AG04450 (cell line): ENCODE data around the gene ZNF76. TPM values are rescaled to one million over a fixed set of nuclear protein-coding genes. Genes with fewer than 3 reads are reported as not detected.
A peak's percentile ranks its signal among the peaks of the same experiment; 100 is the strongest.

Source experiments
- CTCF ChIA-PET: fragments of 300-600, 350-600 bp; formaldehyde crosslinking; extraction: SDS; loops from one replicate; lab custom pipeline; 2022; ENCODE audit warnings: antibody characterized with exemption, inconsistent platforms; lab: Charles Lee
- POLR2A ChIA-PET: fragments of 350-600 bp; formaldehyde crosslinking; extraction: SDS; loops from one replicate; lab custom pipeline; 2021; ENCODE audit warnings: antibody characterized with exemption, inconsistent platforms; lab: Yijun Ruan, JAX
- DNase-seq: peaks from one replicate; pipeline ENCODE4 v3.0.0-alpha.2; 2011; ENCODE audit warnings: low read depth, low spot score
- H3K27ac ChIP-seq: one replicate; pipeline ENCODE4 v1.5.1; 2012; ENCODE audit warnings: low read depth, low read length, control low read depth
- H3K27me3 ChIP-seq: one replicate; pipeline ENCODE4 v1.6.0; 2012; ENCODE audit warnings: low read length; ENCODE audit not compliant: control insufficient read depth, insufficient read depth
- H3K4me3 ChIP-seq: 2 replicates; pipeline ENCODE4 v1.5.1; 2011; ENCODE audit warnings: mild to moderate bottlenecking, low read depth, low read length, control low read depth
- H3K9me3 ChIP-seq: 2 replicates; pipeline ENCODE4 v1.5.1; 2012; ENCODE audit warnings: low read length; ENCODE audit not compliant: control insufficient read depth, insufficient read depth
- polyA plus RNA-seq: library from polyadenylated mRNA; depleted of rRNA; stranded (reverse); fragments of >200 nt; gene quantifications from 2 replicates; pipeline ENCODE4 v1.2.3, GENCODE V29; 2011
- TF ChIP-seq, protein P1 (sequence below): IDR thresholded peaks from 2 replicates; pipeline ENCODE4 v1.5.1; 2011; ENCODE audit warnings: low read depth, low read length, control low read depth, inconsistent platforms

The ZNF76 gene
- polyA plus RNA-seq, 1 experiment: 10.2 TPM

DNA sequence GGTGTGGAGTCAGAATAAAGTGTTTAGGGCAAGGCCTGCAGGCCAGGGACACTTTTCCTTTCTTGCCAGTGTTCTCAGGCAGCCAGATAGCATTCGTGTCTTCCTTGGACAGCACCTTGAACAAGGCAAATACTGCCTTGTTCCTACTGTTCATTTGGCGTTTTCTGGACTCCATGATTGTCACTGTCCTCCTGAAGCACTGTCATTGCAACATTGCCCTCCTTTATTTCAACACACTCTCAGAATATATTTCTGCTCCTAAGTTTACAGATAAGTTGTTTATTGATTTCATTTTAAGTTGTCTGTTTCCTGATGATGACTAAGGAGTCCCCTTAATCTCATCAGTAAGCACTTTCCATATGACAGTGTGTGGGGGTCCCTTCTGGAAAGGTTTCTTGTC is 22.9 kb downstream of the ZNF76 start:
- ChIA-PET POLR2A (no interaction called here), CTCF (interaction anchor here (0.6 to 0.8 kb wide), 2 partner anchors 46 to 1118 kb away, joined by 3 to 5 read pairs; no protein-coding TSS in a partner anchor)
- Histone ChIP-seq H3K27me3 (no peaks in the 10 kb centered on the region), H3K9me3 (no peaks in the 10 kb centered on the region), H3K4me3 (no peak overlapping the region), H3K27ac (no peak overlapping the region)
- no peak for DNase-seq
- TF ChIP-seq, protein P1, sequence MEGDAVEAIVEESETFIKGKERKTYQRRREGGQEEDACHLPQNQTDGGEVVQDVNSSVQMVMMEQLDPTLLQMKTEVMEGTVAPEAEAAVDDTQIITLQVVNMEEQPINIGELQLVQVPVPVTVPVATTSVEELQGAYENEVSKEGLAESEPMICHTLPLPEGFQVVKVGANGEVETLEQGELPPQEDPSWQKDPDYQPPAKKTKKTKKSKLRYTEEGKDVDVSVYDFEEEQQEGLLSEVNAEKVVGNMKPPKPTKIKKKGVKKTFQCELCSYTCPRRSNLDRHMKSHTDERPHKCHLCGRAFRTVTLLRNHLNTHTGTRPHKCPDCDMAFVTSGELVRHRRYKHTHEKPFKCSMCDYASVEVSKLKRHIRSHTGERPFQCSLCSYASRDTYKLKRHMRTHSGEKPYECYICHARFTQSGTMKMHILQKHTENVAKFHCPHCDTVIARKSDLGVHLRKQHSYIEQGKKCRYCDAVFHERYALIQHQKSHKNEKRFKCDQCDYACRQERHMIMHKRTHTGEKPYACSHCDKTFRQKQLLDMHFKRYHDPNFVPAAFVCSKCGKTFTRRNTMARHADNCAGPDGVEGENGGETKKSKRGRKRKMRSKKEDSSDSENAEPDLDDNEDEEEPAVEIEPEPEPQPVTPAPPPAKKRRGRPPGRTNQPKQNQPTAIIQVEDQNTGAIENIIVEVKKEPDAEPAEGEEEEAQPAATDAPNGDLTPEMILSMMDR: no peak

DNA sequence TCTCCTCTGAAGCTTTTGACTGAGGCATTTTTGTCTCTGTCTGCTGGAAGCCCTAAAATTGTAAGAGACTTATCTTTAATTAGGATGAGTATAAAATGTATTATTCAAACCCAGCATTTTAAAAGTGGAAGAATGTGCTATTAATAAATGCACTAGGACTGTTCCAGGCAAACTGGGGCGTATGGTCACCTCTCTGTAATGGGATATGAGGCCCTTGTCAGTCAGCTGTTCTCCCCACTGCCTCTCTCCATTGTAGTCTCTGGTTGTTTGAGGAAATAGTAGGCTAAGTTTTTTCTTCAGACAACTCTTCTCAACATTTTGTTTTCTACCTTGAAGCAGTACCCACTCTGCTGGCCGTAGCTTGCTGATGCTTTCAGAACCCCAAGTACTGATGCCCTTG is 23.8 kb downstream of the ZNF76 start:
- ChIA-PET POLR2A (no interaction called here), CTCF (interaction anchor here (0.8 kb wide), 1 partner anchor 45 kb away, joined by 5 read pairs; no protein-coding TSS in a partner anchor)
- no peaks in the 10 kb centered on the region for H3K9me3 ChIP-seq
- DNase-seq: no peak
- no peak overlapping the region for H3K27ac ChIP-seq
- no peaks in the 10 kb centered on the region for H3K27me3 ChIP-seq
- no peak overlapping the region for H3K4me3 ChIP-seq
- TF ChIP-seq, protein P1: no peak

DNA sequence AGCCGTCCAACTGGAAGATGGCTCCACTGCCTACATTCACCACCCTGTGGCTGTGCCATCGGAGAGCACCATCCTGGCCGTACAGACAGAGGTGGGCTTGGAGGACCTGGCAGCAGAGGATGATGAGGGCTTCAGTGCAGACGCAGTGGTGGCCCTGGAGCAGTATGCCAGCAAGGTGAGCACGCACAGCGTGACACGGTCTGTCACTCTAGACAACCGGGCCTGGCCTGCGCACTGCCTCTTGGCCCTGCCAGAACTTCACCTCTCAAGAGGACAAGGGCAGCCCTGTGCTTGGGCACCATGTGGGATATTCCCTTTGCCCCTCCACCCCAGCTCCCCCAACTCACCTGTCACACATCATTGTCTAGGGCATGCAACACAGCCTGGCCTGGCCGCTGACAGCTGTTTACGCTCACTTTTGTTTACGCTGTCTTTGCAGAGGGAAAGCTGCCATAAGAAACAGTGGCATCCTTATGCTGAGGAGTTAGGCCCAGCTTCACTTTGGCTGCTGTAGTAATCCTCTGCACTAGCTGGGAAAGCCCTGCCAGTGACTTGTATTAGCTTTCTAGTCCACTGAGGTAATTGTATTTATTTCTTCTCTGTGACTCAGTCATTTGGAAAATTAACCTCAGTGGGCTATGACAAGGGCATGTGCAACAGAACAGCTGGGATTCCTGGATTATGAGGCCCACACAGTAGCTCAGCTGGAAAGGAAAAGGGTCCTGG is 28.3 kb downstream of the ZNF76 start:
- H3K27ac ChIP-seq: peak overlapping the region; percentile 80
- H3K4me3 ChIP-seq: no peak overlapping the region
- CTCF ChIA-PET: no interaction called here
- no peaks in the 10 kb centered on the region for H3K27me3 ChIP-seq
- POLR2A ChIA-PET: interaction anchor here (0.8 to 2.6 kb wide), 5 partner anchors 13 to 104 kb away, joined by 3 to 12 read pairs (median 4); partner anchors contain the start of gene ZNF76
- DNase-seq: peak; percentile 71
- TF ChIP-seq, protein P1: no peak
- no peaks in the 10 kb centered on the region for H3K9me3 ChIP-seq

DNA sequence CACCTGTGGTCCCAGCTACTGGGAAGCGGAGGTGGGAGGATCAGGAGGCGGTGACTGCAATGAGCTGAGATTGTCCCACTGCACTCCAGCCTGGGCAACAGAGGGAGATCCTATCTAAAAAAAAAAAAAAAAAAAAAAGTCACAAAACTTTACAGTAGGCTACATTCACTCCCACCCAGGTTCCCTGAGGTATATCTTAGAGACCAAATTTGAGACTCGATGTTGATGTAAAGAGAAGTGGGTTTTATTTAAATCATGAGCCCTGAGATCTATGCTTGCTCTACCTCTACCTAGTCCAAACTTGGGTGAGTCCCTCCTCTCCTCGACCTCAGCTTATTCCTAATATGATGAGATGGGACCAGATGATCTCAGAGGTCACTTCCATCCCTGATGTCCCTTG is 29.3 kb downstream of the ZNF76 start:
- ChIA-PET CTCF (interaction anchor here (0.9 to 1.5 kb wide), 3 partner anchors 39 to 161 kb away, joined by 3 to 5 read pairs (median 3); no protein-coding TSS in a partner anchor), POLR2A (interaction anchor here (1.2 to 2.6 kb wide), 2 partner anchors 29 to 30 kb away, joined by 4 to 12 read pairs; partner anchors contain the start of gene ZNF76)
- H3K27ac ChIP-seq: no peak overlapping the region

DNA sequence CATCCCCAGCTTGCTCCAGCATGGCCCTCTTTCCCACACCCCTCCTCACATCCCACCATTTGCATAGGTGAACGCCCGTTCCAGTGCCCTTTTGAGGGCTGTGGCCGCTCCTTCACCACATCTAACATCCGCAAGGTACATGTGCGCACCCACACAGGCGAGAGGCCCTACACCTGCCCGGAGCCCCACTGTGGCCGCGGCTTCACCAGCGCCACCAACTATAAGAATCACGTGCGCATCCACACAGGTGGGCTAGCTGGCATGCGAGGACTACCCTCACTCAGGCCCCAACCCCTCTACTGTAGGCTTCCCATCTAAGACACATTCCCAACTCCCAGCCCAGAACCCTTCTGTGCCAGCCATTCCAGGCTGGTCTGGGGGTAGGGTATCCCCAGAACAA is 32.0 kb downstream of the ZNF76 start:
- ChIA-PET POLR2A (no interaction called here), CTCF (no interaction called here)
- TF ChIP-seq, protein P1: no peak
- Histone ChIP-seq H3K9me3 (no peaks in the 10 kb centered on the region), H3K4me3 (no peak overlapping the region), H3K27me3 (no peaks in the 10 kb centered on the region), H3K27ac (no peak overlapping the region)
- DNase-seq: no peak

More for the DNA sequence above, 29.3 kb downstream of the ZNF76 start:
- no peak overlapping the region for H3K4me3 ChIP-seq
- H3K9me3 ChIP-seq: no peaks in the 10 kb centered on the region
- TF ChIP-seq, protein P1: no peak
- no peaks in the 10 kb centered on the region for H3K27me3 ChIP-seq
- DNase-seq: no peak
